Measurements from ENCODE around the gene NTN3.

NTN3 gene

GRCh38 chr16:2451851-2452320 lies 19.2 kb upstream of the NTN3 start:
- Histone ChIP-seq H2BK5ac (ENCODE audit: low read depth, low read length, poor library complexity) (no peak overlapping the region), H4K12ac (ENCODE audit: low read depth, low read length) (no peak overlapping the region), H3K4me2 (ENCODE audit: low read length) (no peak overlapping the region), H3K14ac (ENCODE audit: low read length) (no peak overlapping the region), H3K4me3 (ENCODE audit: low read depth, low read length) (no peak overlapping the region), H2BK12ac (ENCODE audit: low read length) (no peak overlapping the region), H3K79me1 (ENCODE audit: low read length) (no peaks in the 10 kb centered on the region), H4K91ac (ENCODE audit: low read depth, low read length) (no peak overlapping the region), H2AFZ (ENCODE audit: insufficient read depth, low read length, poor library complexity) (no peak overlapping the region), H3K36me3 (ENCODE audit: control insufficient read depth in 1 of 2, insufficient read depth in 2 of 2, low read length in 2 of 2) (peaks cover 86 to 88% of the 10 kb centered on the region in 2 experiments), H2BK120ac (ENCODE audit: insufficient read depth, low read length, poor library complexity) (no peak overlapping the region), H3K9me3 (ENCODE audit: insufficient read depth, low read depth, low read length) (peaks cover 2% of the 10 kb centered on the region), H3K18ac (ENCODE audit: low read length) (no peak overlapping the region), H3K23ac (ENCODE audit: low read length) (no peak overlapping the region), H3K79me2 (ENCODE audit: control insufficient read depth, insufficient read depth, low read length, poor library complexity) (no peaks in the 10 kb centered on the region), H3K27ac (ENCODE audit: low read depth, low read length) (no peak overlapping the region), H3K9ac (ENCODE audit: low read length) (no peak overlapping the region), H3K4me1 (ENCODE audit: control insufficient read depth in 1 of 2, insufficient read depth in 2 of 2, low read length in 2 of 2) (no peaks in the 10 kb centered on the region), H4K8ac (ENCODE audit: low read depth, low read length) (no peak overlapping the region), H3K4ac (ENCODE audit: low read depth, low read length) (no peak overlapping the region), H3K27me3 (ENCODE audit: insufficient read depth, low read length) (no peaks in the 10 kb centered on the region), H2AK5ac (ENCODE audit: low read length) (no peak overlapping the region)
- whole genome bisulfite sequencing (ENCODE audit: extremely low coverage, insufficient coverage, insufficient read length) = no CpG with 5 or more reads among the region's 18 CpGs
- DNase-seq = peak in 1 of 2 donors; percentile 25

GRCh38 chr16:2452650-2453049 lies 18.4 kb upstream of the NTN3 start:
- no peak overlapping the region for H3K9ac ChIP-seq (ENCODE audit: low read length)
- no CpG with 5 or more reads among the region's 8 CpGs for WGBS (ENCODE audit: extremely low coverage, insufficient coverage, insufficient read length)
- peak; percentile 37 to 77 for DNase-seq

DNA sequence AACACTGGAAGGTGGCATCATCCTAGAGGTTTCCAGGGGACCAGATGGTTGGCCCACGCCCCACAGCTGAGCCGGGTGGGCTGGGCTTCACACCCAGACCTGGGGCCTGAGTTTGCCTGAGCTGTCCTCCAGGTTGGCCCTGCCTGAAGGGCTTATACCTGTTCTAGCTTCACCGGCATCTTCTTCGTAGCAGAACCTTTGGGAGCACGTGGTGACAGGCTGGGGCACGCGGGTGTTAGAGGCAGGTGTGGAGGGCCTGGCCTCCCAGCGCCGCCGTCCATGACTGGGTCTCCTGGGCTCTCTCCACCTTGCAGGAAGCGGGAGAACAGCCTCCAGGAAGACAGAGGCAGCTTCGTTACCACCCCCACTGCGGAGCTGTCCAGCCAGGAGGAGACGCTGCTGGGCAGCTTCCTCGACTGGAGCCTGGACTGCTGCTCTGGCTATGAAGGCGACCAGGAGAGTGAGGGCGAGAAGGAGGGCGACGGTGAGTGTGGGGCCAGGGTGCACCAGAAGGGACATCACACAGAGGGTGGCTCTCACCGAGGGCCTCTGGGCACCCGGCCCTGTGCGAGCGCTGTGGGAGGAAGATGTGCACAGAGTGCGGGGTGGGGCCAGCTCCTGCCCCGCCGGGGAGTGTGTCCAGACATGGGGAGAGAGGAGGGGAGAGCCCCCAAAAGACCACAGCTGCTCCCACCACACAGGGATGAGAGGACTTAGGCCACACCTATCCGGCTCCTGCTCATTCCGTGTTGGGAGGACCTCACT lies 15.8 kb upstream of the NTN3 start:
- H4K8ac ChIP-seq (ENCODE audit: low read depth, low read length) = no peak overlapping the region
- no CpG with 5 or more reads among the region's 28 CpGs for WGBS (ENCODE audit: extremely low coverage, insufficient coverage, insufficient read length)
- H3K14ac ChIP-seq (ENCODE audit: low read length) = no peak overlapping the region
- H3K27me3 ChIP-seq (ENCODE audit: insufficient read depth, low read length) = no peaks in the 10 kb centered on the region
- H2AK5ac ChIP-seq (ENCODE audit: low read length) = no peak overlapping the region
- no peak overlapping the region for H3K4me2 ChIP-seq (ENCODE audit: low read length)
- H3K4me3 ChIP-seq (ENCODE audit: low read depth, low read length) = no peak overlapping the region
- no peak overlapping the region for H4K12ac ChIP-seq (ENCODE audit: low read depth, low read length)
- no peak overlapping the region for H2BK5ac ChIP-seq (ENCODE audit: low read depth, low read length, poor library complexity)
- peaks cover under 1 to 9% of the 10 kb centered on the region in 2 experiments for H3K4me1 ChIP-seq (ENCODE audit: control insufficient read depth in 1 of 2, insufficient read depth in 2 of 2, low read length in 2 of 2)
- no peak overlapping the region for H3K27ac ChIP-seq (ENCODE audit: low read depth, low read length)
- no peak overlapping the region for H3K9ac ChIP-seq (ENCODE audit: low read length)
- no peak overlapping the region for H2BK120ac ChIP-seq (ENCODE audit: insufficient read depth, low read length, poor library complexity)
- H3K36me3 ChIP-seq (ENCODE audit: control insufficient read depth in 1 of 2, insufficient read depth in 2 of 2, low read length in 2 of 2) = peaks cover 68% of the 10 kb centered on the region in 2 experiments
- H2BK12ac ChIP-seq (ENCODE audit: low read length) = no peak overlapping the region
- peaks cover 2% of the 10 kb centered on the region for H3K79me2 ChIP-seq (ENCODE audit: control insufficient read depth, insufficient read depth, low read length, poor library complexity)
- H4K91ac ChIP-seq (ENCODE audit: low read depth, low read length) = no peak overlapping the region
- H3K9me3 ChIP-seq (ENCODE audit: insufficient read depth, low read depth, low read length) = peaks cover 4% of the 10 kb centered on the region
- no peak overlapping the region for H3K4ac ChIP-seq (ENCODE audit: low read depth, low read length)
- no peak overlapping the region for H3K18ac ChIP-seq (ENCODE audit: low read length)
- peaks cover 5% of the 10 kb centered on the region for H3K79me1 ChIP-seq (ENCODE audit: low read length)
- H2AFZ ChIP-seq (ENCODE audit: insufficient read depth, low read length, poor library complexity) = no peak overlapping the region
- no peak overlapping the region for H3K23ac ChIP-seq (ENCODE audit: low read length)
- no peak for DNase-seq

More at GRCh38 chr16:2452650-2453049, 18.4 kb upstream of the NTN3 start:
- Histone ChIP-seq H3K9me3 (ENCODE audit: insufficient read depth, low read depth, low read length) (peaks cover 2% of the 10 kb centered on the region), H3K4me3 (ENCODE audit: low read depth, low read length) (no peak overlapping the region), H2AK5ac (ENCODE audit: low read length) (no peak overlapping the region), H3K14ac (ENCODE audit: low read length) (no peak overlapping the region), H3K4ac (ENCODE audit: low read depth, low read length) (no peak overlapping the region), H3K18ac (ENCODE audit: low read length) (no peak overlapping the region), H3K27ac (ENCODE audit: low read depth, low read length) (no peak overlapping the region), H3K23ac (ENCODE audit: low read length) (no peak overlapping the region), H4K12ac (ENCODE audit: low read depth, low read length) (no peak overlapping the region), H3K79me2 (ENCODE audit: control insufficient read depth, insufficient read depth, low read length, poor library complexity) (no peaks in the 10 kb centered on the region), H2BK5ac (ENCODE audit: low read depth, low read length, poor library complexity) (no peak overlapping the region), H2BK120ac (ENCODE audit: insufficient read depth, low read length, poor library complexity) (no peak overlapping the region), H3K36me3 (ENCODE audit: control insufficient read depth in 1 of 2, insufficient read depth in 2 of 2, low read length in 2 of 2) (peaks cover 88 to 89% of the 10 kb centered on the region in 2 experiments), H4K91ac (ENCODE audit: low read depth, low read length) (no peak overlapping the region), H3K27me3 (ENCODE audit: insufficient read depth, low read length) (no peaks in the 10 kb centered on the region), H4K8ac (ENCODE audit: low read depth, low read length) (no peak overlapping the region), H3K79me1 (ENCODE audit: low read length) (no peaks in the 10 kb centered on the region), H2AFZ (ENCODE audit: insufficient read depth, low read length, poor library complexity) (no peak overlapping the region), H2BK12ac (ENCODE audit: low read length) (no peak overlapping the region), H3K4me2 (ENCODE audit: low read length) (no peak overlapping the region), H3K4me1 (ENCODE audit: control insufficient read depth in 1 of 2, insufficient read depth in 2 of 2, low read length in 2 of 2) (no peaks in the 10 kb centered on the region)

- H2BK5ac ChIP-seq (ENCODE audit: low read depth, low read length, poor library complexity) = no peak overlapping the region
- no peak overlapping the region for H2AFZ ChIP-seq (ENCODE audit: insufficient read depth, low read length, poor library complexity)
- H4K8ac ChIP-seq (ENCODE audit: low read depth, low read length) = no peak overlapping the region
- no peak overlapping the region for H4K91ac ChIP-seq (ENCODE audit: low read depth, low read length)
- H3K23ac ChIP-seq (ENCODE audit: low read length) = no peak overlapping the region
- peaks cover 4% of the 10 kb centered on the region for H3K9me3 ChIP-seq (ENCODE audit: insufficient read depth, low read depth, low read length)
- H4K12ac ChIP-seq (ENCODE audit: low read depth, low read length) = no peak overlapping the region
- H3K79me2 ChIP-seq (ENCODE audit: control insufficient read depth, insufficient read depth, low read length, poor library complexity) = peaks cover 2% of the 10 kb centered on the region
- H3K4ac ChIP-seq (ENCODE audit: low read depth, low read length) = no peak overlapping the region
- H3K9ac ChIP-seq (ENCODE audit: low read length) = no peak overlapping the region
- no peak overlapping the region for H3K14ac ChIP-seq (ENCODE audit: low read length)
- H3K27ac ChIP-seq (ENCODE audit: low read depth, low read length) = no peak overlapping the region
- no peak overlapping the region for H2AK5ac ChIP-seq (ENCODE audit: low read length)
- peaks cover 55 to 58% of the 10 kb centered on the region in 2 experiments for H3K36me3 ChIP-seq (ENCODE audit: control insufficient read depth in 1 of 2, insufficient read depth in 2 of 2, low read length in 2 of 2)
- H3K79me1 ChIP-seq (ENCODE audit: low read length) = peaks cover 7% of the 10 kb centered on the region
- no peak for DNase-seq
- H3K4me3 ChIP-seq (ENCODE audit: low read depth, low read length) = no peak overlapping the region
- no peak overlapping the region for H2BK120ac ChIP-seq (ENCODE audit: insufficient read depth, low read length, poor library complexity)
- peaks cover 7 to 17% of the 10 kb centered on the region in 2 experiments for H3K4me1 ChIP-seq (ENCODE audit: control insufficient read depth in 1 of 2, insufficient read depth in 2 of 2, low read length in 2 of 2)
- no peak overlapping the region for H3K18ac ChIP-seq (ENCODE audit: low read length)
- H2BK12ac ChIP-seq (ENCODE audit: low read length) = no peak overlapping the region
- no CpG with 5 or more reads among the region's 21 CpGs for WGBS (ENCODE audit: extremely low coverage, insufficient coverage, insufficient read length)
- H3K27me3 ChIP-seq (ENCODE audit: insufficient read depth, low read length) = no peaks in the 10 kb centered on the region
- no peak overlapping the region for H3K4me2 ChIP-seq (ENCODE audit: low read length)
Measured at GRCh38 chr16:2456551-2457153, 14.4 kb upstream of the NTN3 start.
